Fibroblast of lung (primary cell): ENCODE data around the gene AATK. TPM values are rescaled to one million over a fixed set of nuclear protein-coding genes. Genes with fewer than 3 reads are reported as not detected.

Source experiments
- DNase-seq, 2 donors: peaks; one replicate each; pipeline versions ENCODE4 v3.0.0 to v3.0.0-alpha.2; 2010; ENCODE audit warnings: low read depth in 2 of 2
- H2AFZ ChIP-seq: 2 replicates; pipeline ENCODE4 v1.5.1; 2012; ENCODE audit warnings: low read length, control low read depth, inconsistent platforms
- H3K27ac ChIP-seq: 2 replicates; pipeline ENCODE4 v1.5.1; 2011; ENCODE audit warnings: low read length, control low read depth; ENCODE audit not compliant: insufficient read depth
- H3K27me3 ChIP-seq: 2 replicates; pipeline ENCODE4 v1.5.1; 2011; ENCODE audit warnings: mild to moderate bottlenecking, low read length; ENCODE audit not compliant: control insufficient read depth, insufficient read depth
- H3K36me3 ChIP-seq: 2 replicates; pipeline ENCODE4 v1.5.1; 2011; ENCODE audit warnings: low read length; ENCODE audit not compliant: control insufficient read depth, insufficient read depth
- H3K4me1 ChIP-seq: 2 replicates; pipeline ENCODE4 v1.5.1; 2011; ENCODE audit warnings: low read length; ENCODE audit not compliant: control insufficient read depth, insufficient read depth; ENCODE audit errors: extremely low read depth
- H3K4me2 ChIP-seq: 2 replicates; pipeline ENCODE4 v1.5.1; 2011; ENCODE audit warnings: low read length, control low read depth; ENCODE audit not compliant: insufficient read depth; ENCODE audit errors: extremely low read depth
- H3K4me3 ChIP-seq, 4 experiments: fragments of 200-600 bp in 1 of 4; sonication (generic) in 1 of 4; replicated peaks in 1 of 4; 2 replicates each; pipeline ENCODE4 v1.5.1; 2011 to 2016; ENCODE audit warnings: low read length in 4 of 4, low read depth in 3 of 4, mild to moderate bottlenecking in 3 of 4, control low read depth in 2 of 4, inconsistent platforms in 1 of 4, mixed read lengths in 1 of 4; ENCODE audit not compliant: insufficient read depth in 1 of 4; ENCODE audit errors: control extremely low read depth in 1 of 4
- H3K79me2 ChIP-seq: 2 replicates; pipeline ENCODE4 v1.5.1; 2012; ENCODE audit warnings: mild to moderate bottlenecking, low read length, inconsistent platforms; ENCODE audit not compliant: control insufficient read depth, insufficient read depth
- H3K9ac ChIP-seq: 2 replicates; pipeline ENCODE4 v1.5.1; 2011; ENCODE audit warnings: mild to moderate bottlenecking, low read length, control low read depth; ENCODE audit not compliant: insufficient read depth
- H3K9me3 ChIP-seq: 2 replicates; pipeline ENCODE4 v1.5.1; 2012; ENCODE audit warnings: low read depth, low read length; ENCODE audit not compliant: control insufficient read depth, insufficient read depth
- H4K20me1 ChIP-seq: 2 replicates; pipeline ENCODE4 v1.5.1; 2011; ENCODE audit warnings: low read length; ENCODE audit not compliant: control insufficient read depth, insufficient read depth; ENCODE audit errors: extremely low read depth
- EZH2 ChIP-seq: IDR thresholded peaks from 2 replicates; pipeline ENCODE4 v1.5.1; 2012; ENCODE audit warnings: low read length, control low read depth, mild to moderate bottlenecking; ENCODE audit errors: missing control alignments
- polyA plus RNA-seq, 2 donors: library from polyadenylated mRNA; depleted of rRNA in 1 of 2; stranded (reverse) in 1 of 2; unstranded in 1 of 2; fragments of >200 nt; gene quantifications; 2 replicates each; pipeline ENCODE4 v1.2.1, GENCODE V29; 2011 to 2012; ENCODE audit warnings: missing spikeins in 1 of 2
- total RNA-seq: library from RNA; depleted of rRNA; stranded (reverse); fragments of >200 nt; gene quantifications from 2 replicates; pipeline ENCODE4 v1.2.1, GENCODE V29; 2014
- TF ChIP-seq, protein P1 (sequence below), 2 donors: IDR thresholded peaks in 1 of 2; conservative IDR thresholded peaks in 1 of 2; 1 replicate in 1 of 2; 2 replicates in 1 of 2; pipeline ENCODE4 v1.5.1; 2011 to 2012; ENCODE audit warnings: low read length in 2 of 2, control low read depth in 1 of 2, inconsistent platforms in 1 of 2, low read depth in 1 of 2, mild to moderate bottlenecking in 1 of 2

The AATK gene
- total and polyA plus RNA-seq, 2 donors (not counting 1 experiment from before 2014, with no cell fraction given): 0.16 to 0.50 TPM

DNA sequence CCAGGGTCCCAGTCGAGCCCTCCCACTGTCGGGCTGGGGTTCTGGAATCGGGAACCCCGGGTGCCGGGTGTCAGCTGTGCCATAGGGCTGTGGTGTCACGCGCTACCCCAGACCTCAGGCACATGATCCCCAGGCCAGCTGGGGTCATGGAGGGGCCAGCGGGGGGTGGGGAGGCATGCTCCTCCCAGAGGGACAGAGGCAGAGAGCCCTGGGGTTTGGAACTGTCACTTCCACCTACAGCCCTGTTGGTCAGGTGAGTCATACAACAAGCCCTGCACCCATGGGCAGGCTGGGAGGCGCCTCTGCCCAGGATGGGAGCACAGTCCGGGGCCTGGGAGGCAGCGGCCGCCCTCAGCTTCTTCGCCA is 68.1 kb downstream of the AATK start:
- TF ChIP-seq EZH2: no peak
- TF ChIP-seq, protein P1, sequence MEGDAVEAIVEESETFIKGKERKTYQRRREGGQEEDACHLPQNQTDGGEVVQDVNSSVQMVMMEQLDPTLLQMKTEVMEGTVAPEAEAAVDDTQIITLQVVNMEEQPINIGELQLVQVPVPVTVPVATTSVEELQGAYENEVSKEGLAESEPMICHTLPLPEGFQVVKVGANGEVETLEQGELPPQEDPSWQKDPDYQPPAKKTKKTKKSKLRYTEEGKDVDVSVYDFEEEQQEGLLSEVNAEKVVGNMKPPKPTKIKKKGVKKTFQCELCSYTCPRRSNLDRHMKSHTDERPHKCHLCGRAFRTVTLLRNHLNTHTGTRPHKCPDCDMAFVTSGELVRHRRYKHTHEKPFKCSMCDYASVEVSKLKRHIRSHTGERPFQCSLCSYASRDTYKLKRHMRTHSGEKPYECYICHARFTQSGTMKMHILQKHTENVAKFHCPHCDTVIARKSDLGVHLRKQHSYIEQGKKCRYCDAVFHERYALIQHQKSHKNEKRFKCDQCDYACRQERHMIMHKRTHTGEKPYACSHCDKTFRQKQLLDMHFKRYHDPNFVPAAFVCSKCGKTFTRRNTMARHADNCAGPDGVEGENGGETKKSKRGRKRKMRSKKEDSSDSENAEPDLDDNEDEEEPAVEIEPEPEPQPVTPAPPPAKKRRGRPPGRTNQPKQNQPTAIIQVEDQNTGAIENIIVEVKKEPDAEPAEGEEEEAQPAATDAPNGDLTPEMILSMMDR (conservative IDR thresholded peaks at IDR 0.05 in 1 of 2, IDR thresholded peaks at IDR 0.05 in 1 of 2; ENCODE audit: low read depth in 1 of 2, low read length in 2 of 2): no peak
- H3K4me1 ChIP-seq: peaks cover 32% of the 10 kb centered on the region

DNA sequence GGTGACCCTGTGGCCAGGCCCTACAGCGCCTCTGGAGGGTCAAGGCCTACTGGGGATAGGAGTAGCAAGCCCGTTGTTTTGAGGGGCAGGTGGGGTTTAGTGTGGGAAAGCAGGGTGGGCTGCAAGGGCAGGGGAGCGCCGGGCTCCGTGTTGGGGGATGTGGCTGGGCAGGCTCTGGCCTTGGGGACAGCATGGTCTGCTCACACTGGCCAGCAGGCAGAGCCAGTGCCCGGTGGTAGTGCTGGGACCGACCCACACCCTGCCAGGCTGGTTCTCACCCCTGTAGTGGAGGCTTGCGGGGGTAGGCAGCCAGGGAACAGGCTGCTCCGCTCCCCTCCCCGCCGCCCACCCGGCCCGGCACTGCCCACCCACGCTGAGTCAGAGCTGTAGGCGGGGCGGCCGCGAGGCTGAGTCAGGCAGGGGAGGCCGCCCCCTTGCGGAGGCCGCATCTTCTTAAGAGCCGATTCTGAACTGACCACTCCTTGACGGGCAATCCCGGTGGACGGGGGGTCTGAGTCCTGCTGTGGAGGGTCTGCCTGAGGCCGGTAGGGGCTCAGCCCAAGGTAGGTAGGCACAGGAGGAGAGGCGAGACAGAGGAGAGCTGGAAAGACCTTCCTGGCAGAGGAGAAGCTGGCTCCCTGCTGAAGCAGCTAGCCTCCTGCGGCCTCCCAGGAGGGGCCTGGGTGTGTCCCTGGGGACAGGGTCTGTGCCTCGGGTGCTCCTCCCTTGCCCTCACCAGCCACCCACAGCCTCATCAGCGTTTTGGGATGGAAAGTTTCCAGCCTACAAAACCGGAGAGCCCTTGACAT is 68.7 kb downstream of the AATK start:
- peak overlapping the region; percentile 96 for H3K4me2 ChIP-seq
- H4K20me1 ChIP-seq: no peaks in the 10 kb centered on the region
- H3K79me2 ChIP-seq: no peaks in the 10 kb centered on the region
- peak; percentile 82 to 85 for DNase-seq
- peak overlapping the region; percentile 94 for H3K27ac ChIP-seq
- H3K4me1 ChIP-seq: peaks cover 32% of the 10 kb centered on the region
- peak overlapping the region; percentile 32 to 58 (median 44) for H3K4me3 ChIP-seq
- no peaks in the 10 kb centered on the region for H3K9me3 ChIP-seq
- H2AFZ ChIP-seq: peak overlapping the region; percentile 87
- no peak for TF ChIP-seq EZH2
- TF ChIP-seq, protein P1 (conservative IDR thresholded peaks at IDR 0.05 in 1 of 2, IDR thresholded peaks at IDR 0.05 in 1 of 2; ENCODE audit: low read depth in 1 of 2, low read length in 2 of 2): peak; percentile 62 to 64
- H3K9ac ChIP-seq: peak overlapping the region; percentile 78
- no peaks in the 10 kb centered on the region for H3K27me3 ChIP-seq
- H3K36me3 ChIP-seq: peaks cover 6% of the 10 kb centered on the region

More for the DNA sequence above, 68.1 kb downstream of the AATK start:
- Histone ChIP-seq H3K27me3 (no peaks in the 10 kb centered on the region), H3K79me2 (no peaks in the 10 kb centered on the region), H3K27ac (peak overlapping the region; percentile 94), H3K36me3 (peaks cover 6% of the 10 kb centered on the region), H3K9ac (peak overlapping the region; percentile 78), H4K20me1 (no peaks in the 10 kb centered on the region), H2AFZ (no peak overlapping the region), H3K4me2 (peak overlapping the region; percentile 96), H3K4me3 (peak overlapping the region in 3 of 4 experiments; percentile 35 to 58 (median 53)), H3K9me3 (no peaks in the 10 kb centered on the region)
- DNase-seq: peak in 1 of 2 donors; percentile 66

DNA sequence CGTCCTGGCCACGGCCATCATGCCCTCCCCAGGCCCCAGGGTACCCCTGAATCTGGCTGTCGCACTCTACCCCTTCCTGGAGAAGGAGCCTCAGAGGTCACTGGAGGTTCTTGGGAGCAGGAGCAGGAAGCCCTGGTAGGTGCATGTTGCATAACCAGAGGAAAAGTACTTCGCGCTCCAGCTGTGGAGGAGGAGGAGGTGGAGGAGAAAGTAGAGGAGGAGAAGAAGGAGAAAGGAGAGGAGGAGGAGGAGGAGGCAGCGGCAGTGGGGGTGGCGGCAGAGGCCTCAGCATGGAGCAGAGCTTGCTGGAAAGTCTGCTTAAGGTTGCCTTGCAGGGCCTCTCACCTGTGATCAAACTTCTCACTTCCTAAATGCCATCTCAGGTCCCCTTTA is 69.3 kb downstream of the AATK start:
- Histone ChIP-seq H2AFZ (no peak overlapping the region), H3K27me3 (no peaks in the 10 kb centered on the region), H3K27ac (peak overlapping the region; percentile 94), H4K20me1 (no peaks in the 10 kb centered on the region), H3K9ac (peak overlapping the region; percentile 40), H3K79me2 (no peaks in the 10 kb centered on the region), H3K4me2 (peak overlapping the region; percentile 96), H3K4me3 (peak overlapping the region in 1 of 4 experiments; percentile 58), H3K36me3 (peaks cover 6% of the 10 kb centered on the region), H3K9me3 (no peaks in the 10 kb centered on the region), H3K4me1 (peaks cover 32% of the 10 kb centered on the region)
- DNase-seq: no peak
- TF ChIP-seq, protein P1 (conservative IDR thresholded peaks at IDR 0.05 in 1 of 2, IDR thresholded peaks at IDR 0.05 in 1 of 2; ENCODE audit: low read depth in 1 of 2, low read length in 2 of 2): no peak
- no peak for TF ChIP-seq EZH2
